Measurements from ENCODE around the gene OSBPL5.

The OSBPL5 gene

DNA sequence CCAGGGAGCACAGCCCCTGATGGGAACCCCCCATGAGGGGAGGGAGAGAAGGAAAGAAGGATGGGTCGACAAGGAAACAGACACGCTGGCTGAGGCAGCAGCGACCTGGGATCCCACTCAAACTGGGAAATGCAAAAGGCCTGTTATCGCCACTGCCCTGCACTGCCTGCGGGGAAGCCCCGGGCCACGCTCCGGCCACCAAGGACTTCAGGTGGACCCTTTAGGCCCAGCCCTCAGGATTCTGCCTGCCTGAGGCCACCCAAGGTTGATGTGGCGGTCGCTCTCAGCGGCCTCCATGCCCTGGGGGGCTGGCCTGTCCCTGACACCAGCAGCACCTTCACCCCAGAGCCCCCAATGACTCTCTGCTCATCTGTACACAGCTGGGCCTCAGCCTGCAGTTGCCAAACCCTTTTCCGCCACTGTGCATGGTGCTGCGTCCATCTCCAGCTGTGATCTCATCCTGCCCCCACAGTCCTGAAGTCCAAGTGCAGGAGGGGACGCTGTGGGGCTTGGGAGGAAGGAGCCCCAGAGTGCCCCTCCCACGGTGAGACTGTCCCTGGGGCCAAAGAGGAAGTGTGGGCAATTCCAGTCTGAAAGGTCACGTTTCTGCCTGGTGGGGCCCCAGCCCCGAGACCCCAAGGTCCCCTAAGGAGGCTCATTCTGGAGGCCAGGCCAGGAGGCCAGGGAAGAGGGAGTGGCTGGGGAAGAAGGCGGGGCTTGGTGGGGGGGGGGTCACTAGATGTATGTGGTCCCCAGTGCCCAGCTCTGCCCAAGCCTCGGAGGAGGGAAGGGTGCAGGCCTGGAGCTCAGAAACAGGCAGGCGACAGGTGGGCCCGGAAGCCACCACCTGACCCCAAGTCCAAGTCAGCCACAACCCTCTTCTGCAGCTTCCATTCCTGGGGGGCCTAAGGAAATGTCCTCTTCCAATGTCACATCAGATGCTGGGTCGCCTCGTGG, 31.6 kb downstream of the OSBPL5 start:
- no peak for DNase-seq

GRCh38 chr11:3132831-3133260, 32.3 kb downstream of the OSBPL5 start:
- DNase-seq: no peak

DNA sequence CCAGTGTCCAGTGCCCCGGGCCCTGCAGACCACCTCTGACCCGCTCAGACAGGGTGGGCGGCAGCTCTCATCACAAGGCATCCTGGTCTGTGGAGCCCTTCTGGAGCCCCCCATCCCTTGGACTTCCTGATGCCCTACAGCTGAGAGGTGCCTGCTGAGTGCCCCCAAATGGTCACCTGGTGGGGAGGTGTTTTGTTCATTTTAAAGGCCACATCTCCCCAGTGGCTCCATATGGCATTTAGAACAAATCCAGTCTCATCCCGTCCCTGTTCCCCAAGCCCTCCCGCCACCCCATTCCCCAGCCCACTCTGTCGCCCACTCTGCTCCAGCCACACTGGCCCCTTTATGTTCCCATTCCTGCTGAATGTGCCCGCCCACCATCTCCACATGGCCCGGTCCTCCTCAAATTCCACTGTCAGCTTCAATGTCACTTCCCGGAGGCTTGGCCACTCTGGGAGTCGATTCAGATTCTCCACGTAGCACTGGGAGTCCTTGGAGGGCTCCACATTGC, 32.8 kb downstream of the OSBPL5 start:
- DNase-seq: no peak

- DNase-seq: no peak
Observed at GRCh38 chr11:3131330-3131941, 33.7 kb downstream of the OSBPL5 start.

GRCh38 chr11:3130269-3131071, 34.6 kb downstream of the OSBPL5 start:
- DNase-seq: no peak

DNA sequence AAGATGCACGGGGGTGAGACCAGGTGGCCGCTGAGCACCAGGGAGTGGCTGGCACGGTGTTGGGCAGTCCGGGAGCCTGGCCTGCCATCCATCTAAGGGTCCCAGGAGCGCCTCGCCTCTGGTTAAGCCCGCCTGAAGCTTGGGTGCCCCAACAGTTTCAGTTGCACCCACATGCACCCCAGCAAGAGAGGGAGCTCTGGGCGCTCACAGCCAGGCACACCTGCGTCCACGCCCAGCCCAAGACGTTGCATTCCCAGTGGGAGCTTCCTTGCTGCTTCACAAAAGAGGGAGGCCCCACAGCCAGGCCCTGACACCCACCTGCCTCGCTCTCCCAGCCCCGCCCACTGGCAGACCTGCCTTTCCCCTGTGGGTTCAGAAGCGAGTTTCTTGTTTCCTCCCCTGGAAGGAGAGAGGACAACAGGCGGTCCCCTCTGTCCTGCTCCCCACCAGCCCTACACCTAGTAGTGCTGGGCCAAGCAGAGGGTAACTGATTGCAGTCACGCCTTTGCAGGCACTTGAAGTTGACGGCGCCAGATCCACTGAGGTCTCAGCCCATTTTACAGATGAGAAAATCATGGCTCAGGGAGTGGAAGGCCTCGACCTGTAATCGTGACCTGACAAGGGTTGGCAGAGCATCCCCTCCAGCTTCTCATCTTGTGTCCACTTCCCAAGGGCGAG, 35.4 kb downstream of the OSBPL5 start:
- DNase-seq: no peak

GRCh38 chr11:3129181-3129590, 35.9 kb downstream of the OSBPL5 start:
- no peak for DNase-seq

- DNase-seq: no peak
Observed at GRCh38 chr11:3128356-3129180, 36.5 kb downstream of the OSBPL5 start.

DNA sequence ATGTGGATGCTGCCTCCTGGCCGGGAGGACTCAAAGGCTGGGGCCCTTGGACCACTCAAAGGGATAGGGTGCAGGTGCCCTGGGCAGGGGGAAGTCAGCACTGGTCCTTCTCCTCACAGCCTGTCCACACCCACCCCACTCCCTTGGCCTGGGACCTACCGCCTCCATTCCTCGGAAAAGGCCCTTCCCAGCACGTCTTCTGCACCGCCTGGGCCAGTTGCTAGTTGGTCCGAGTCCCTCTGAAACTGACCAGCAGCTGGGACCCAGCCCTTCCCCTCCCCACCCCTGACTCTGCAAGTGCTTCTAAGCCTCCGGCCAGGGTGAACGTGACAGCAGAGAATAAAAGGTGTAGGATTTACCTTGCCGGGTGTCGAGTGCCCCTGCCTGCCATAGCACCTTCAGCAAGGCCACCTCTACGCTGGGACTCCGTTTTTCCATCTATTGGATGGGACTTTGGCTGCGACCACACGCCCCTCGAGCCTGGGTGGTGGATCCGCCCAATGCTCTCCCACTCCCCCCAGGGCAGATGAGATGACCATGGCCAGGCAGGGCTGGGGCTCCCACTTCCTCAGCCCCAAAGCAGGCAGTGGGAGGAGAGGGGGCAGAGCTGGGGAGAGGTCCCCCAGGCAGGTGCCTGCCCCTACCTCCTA, 37.3 kb downstream of the OSBPL5 start:
- DNase-seq: no peak

- DNase-seq: no peak
Observed at GRCh38 chr11:3126901-3127691, 38.0 kb downstream of the OSBPL5 start.

DNA sequence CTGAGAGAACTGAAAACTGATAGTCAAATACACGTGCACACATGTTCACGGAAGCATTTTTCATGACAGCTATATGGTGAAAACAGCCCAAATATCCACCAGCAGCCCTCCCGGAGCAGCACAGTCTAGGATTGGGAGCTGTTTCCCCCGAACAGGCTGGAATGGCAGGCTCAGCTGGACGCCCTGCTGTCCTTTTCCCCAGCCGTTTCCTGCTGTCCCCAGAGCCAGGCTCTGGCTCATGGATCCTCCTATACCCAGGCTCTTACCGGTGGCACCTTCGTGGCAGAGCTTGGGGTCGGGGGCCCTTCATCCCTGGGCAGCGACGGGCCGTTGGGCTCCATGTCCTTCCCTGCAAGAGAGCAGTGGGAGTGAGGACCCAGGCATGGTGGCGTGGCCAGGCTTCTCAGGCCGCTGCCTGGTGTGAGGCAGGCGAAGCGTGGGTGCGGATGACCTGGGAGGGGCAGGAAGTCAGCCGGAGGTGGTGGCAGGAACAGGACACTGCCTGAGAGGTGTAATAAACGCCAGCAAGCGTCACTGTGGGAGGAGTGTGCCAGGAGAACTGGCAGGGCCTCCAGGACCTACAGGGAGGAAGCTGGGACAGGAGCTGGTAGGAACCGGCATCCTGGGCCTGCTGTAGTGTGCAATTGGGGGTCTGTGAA, 38.8 kb downstream of the OSBPL5 start:
- DNase-seq: no peak

DNA sequence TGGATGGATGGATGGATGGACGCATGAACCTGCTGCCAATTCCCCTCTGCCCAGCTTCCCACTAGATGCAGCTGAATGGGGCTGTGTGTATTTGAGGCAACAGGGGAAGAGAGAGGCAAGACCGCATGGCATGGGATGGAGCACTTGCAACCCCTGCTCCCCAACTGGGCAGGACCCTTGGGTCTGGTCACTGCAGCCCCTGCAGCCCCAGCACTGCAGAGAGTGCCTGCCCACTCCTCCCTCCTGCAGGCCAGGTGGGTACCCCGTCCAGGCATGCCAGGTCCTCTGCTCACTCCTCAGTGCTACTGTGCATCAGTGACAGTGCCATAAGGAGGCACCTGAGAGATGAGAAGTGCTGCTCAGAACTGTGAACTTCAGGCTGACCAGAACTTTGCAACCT, 40.3 kb downstream of the OSBPL5 start:
- DNase-seq: no peak

DNA sequence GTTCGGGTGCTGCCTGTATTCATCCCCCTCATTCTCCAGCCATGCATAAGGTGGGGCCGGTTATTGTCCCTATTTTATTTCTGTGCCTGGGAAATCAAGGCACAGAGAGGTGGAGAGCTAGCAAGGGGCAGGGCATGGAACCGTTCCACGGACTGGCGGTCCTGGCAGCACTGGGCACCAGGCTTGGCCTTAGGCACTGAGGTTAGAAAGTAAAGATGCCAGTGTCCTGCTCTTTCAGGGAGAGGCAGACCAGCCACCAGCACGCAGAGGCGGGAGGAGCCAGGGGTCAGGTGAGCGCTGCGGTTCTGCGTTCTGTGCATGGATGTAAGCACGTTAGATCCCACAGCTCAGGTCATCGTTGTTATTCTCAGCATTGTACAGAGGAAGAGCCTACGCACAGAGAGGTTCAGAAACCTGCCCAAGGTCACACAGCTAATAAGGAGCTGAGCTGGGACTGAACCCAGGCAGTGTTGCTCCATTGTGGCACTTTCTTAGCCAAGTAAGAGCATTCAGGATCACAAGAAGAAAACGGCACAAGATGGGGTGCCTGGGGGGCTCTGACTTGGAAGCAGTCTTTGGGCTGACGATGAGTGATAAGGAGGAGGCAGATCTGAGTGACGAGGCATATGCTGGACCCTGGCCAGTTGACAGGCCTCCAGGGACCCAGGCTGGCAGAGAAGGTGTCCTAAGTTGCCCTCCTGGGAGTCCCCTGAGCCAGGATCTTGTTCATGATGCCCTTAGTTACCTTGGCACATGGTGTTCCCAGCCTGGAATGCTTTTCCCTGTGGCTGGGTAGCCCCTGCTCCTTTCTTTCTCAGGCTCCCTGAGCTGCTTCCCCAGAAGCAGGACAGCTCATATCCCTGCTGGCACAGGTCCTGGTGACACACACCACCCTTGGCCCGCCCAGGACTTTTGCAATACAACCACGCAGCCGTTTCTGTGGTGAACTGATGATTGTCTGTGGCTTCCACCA, 41.1 kb downstream of the OSBPL5 start:
- DNase-seq: no peak

- no peak for DNase-seq
Observed at GRCh38 chr11:3123305-3123704, 41.8 kb downstream of the OSBPL5 start.

DNA sequence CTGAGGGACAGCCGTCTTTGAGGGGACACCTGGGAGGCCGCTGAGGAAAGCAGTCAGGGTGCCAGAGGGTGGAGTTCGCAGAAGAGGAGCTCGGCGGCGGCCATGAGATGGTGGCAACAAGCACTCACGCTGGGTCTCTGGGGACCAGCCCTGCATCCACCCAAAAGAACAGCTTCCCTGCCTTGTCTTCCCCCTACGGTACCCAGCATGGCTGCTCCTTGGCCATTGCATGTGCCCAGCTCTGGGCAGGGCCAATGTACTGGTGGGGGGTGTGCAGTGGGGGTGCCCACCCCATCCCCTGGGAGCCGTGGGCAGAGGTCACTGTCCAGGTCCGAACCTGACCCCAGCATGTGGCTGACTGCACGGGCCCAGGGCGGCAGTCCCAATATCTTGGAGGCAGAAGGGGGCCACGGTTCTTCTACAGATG, 42.3 kb downstream of the OSBPL5 start:
- DNase-seq: no peak

DNA sequence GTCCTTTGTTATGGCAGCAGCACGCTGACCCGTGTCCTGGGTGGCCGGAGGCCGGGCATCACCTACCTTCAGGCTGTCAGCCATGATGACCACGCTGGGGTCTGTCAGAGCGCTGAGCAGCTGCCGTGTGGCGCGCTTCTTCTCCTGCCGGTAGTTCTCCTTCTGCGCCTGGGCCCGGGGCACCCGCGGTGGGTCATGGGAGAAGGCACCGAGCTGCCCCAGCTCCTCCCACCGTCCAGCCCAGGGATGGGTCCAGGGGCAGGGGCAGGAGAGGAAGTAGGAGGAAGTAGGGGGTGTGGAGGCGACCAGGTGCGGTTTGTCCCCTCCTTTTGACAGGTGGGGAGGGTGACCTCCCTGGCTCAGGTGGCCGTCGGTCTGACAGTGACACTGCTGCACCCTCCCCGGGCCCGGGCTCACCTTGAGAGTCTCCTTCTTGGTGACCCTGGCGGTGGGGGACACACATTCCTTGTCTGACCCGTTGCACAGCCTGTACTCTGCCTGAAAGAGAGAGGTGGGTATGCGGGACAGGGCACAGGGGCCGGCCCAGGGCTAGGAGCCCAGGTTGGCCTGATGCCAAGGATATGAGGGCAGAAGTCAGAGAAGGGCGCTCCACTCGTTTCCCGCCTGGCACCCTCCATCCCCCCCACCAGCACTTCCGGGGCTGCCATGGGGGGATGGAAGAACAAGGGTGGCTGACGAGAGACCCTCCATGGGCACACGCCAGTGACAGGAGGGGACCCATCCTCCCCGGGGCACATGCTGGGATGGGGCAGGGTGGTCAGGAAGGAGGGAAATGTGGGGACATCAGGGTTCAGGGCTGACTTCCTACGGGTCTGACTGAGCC, 43.0 kb downstream of the OSBPL5 start:
- no peak for DNase-seq

DNA sequence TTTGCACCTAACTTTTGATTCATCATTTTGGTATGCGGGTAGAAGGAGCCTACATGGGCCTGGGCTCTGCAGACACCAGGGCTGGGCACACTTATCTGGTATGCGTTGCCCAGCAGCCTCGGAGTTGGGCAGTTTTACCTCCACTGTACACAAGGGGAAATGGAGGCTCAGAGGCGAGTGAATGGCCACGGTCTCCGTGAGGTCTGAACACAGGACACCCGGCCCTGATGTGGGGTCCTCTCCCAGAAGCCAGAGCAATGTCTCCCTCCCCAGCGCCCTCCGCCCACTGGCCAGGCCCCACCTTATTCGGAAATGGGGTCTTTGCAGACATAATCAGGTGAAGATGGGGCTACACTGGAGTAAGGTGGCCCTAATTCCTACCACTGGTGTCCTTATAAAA, 43.7 kb downstream of the OSBPL5 start:
- no peak for DNase-seq
